Keratinocyte (primary cell): ENCODE results near the gene FER1L5. TPM values are rescaled to one million over a fixed set of nuclear protein-coding genes. Genes with fewer than 3 reads are reported as not detected.

Experiments
- DNase-seq: peaks from one replicate; pipeline ENCODE4 v3.0.0-alpha.2; 2011; ENCODE audit warnings: low read depth, missing footprints, low spot score
- FAIRE-seq: peaks from 2 replicates; lab custom pipeline; 2011; peaks lifted over from hg19 to GRCh38; lab: Jason Lieb, UNC
- H2AFZ ChIP-seq: 2 replicates; pipeline ENCODE4 v1.6.0; 2012; ENCODE audit warnings: low read length, control low read depth, inconsistent platforms; ENCODE audit not compliant: control insufficient read depth
- H3K27ac ChIP-seq: 2 replicates; pipeline ENCODE4 v1.5.1; 2011; ENCODE audit warnings: low read length; ENCODE audit not compliant: control insufficient read depth, insufficient read depth
- H3K27me3 ChIP-seq: 3 replicates; pipeline ENCODE4 v1.6.0; 2011; ENCODE audit warnings: low read length; ENCODE audit not compliant: control insufficient read depth, insufficient read depth; ENCODE audit errors: extremely low read depth
- H3K36me3 ChIP-seq, 2 experiments: 2 replicates in 1 of 2; 3 replicates in 1 of 2; pipeline ENCODE4 v1.5.1; 2011; ENCODE audit warnings: low read length in 2 of 2, mild to moderate bottlenecking in 1 of 2; ENCODE audit not compliant: control insufficient read depth in 2 of 2, insufficient read depth in 2 of 2; ENCODE audit errors: extremely low read depth in 1 of 2
- H3K4me1 ChIP-seq: 3 replicates; pipeline ENCODE4 v1.5.1; 2011; ENCODE audit warnings: low read length; ENCODE audit not compliant: control insufficient read depth, insufficient read depth; ENCODE audit errors: extremely low read depth
- H3K4me2 ChIP-seq: 3 replicates; pipeline ENCODE4 v1.6.0; 2011; ENCODE audit warnings: low read depth, low read length; ENCODE audit not compliant: control insufficient read depth, insufficient read depth; ENCODE audit errors: extremely low read depth
- H3K4me3 ChIP-seq, 3 experiments: fragments of 200-600 bp in 1 of 3; sonication (generic) in 1 of 3; 2 replicates in 2 of 3; 3 replicates in 1 of 3; pipeline ENCODE4 v1.5.1; 2011 to 2016; ENCODE audit warnings: low read length in 3 of 3, mild to moderate bottlenecking in 3 of 3, control low read depth in 2 of 3, inconsistent platforms in 1 of 3, low read depth in 1 of 3, mixed read lengths in 1 of 3, mixed run types in 1 of 3, moderate library complexity in 1 of 3; ENCODE audit not compliant: control insufficient read depth in 2 of 3, insufficient read depth in 2 of 3; ENCODE audit errors: extremely low read depth in 1 of 3
- H3K79me2 ChIP-seq: 2 replicates; pipeline ENCODE4 v1.6.0; 2012; ENCODE audit warnings: low read length; ENCODE audit not compliant: control insufficient read depth, insufficient read depth
- H3K9ac ChIP-seq: 3 replicates; pipeline ENCODE4 v1.6.0; 2011; ENCODE audit warnings: low read length; ENCODE audit not compliant: control insufficient read depth, insufficient read depth; ENCODE audit errors: extremely low read depth
- H3K9me1 ChIP-seq: 3 replicates; pipeline ENCODE4 v1.6.0; 2011; ENCODE audit warnings: low read length; ENCODE audit not compliant: control insufficient read depth, insufficient read depth; ENCODE audit errors: extremely low read depth
- H3K9me3 ChIP-seq: 2 replicates; pipeline ENCODE4 v1.5.1; 2012; ENCODE audit warnings: low read depth, low read length; ENCODE audit not compliant: control insufficient read depth
- H4K20me1 ChIP-seq: 3 replicates; pipeline ENCODE4 v1.6.0; 2011; ENCODE audit warnings: low read length; ENCODE audit not compliant: control insufficient read depth, insufficient read depth; ENCODE audit errors: extremely low read depth
- CTCF ChIP-seq, 3 experiments: IDR thresholded peaks in 1 of 3; conservative IDR thresholded peaks in 1 of 3; optimal IDR thresholded peaks in 1 of 3; 2 replicates in 2 of 3; 3 replicates in 1 of 3; pipeline versions ENCODE3 to v1.5.1; 2011; ENCODE audit warnings: low read length in 3 of 3, mild to moderate bottlenecking in 3 of 3, moderate library complexity in 2 of 3, control low read depth in 1 of 3, inconsistent platforms in 1 of 3; ENCODE audit not compliant: insufficient read depth in 2 of 3; ENCODE audit errors: extremely low read depth in 1 of 3
- EZH2 ChIP-seq: IDR thresholded peaks from one replicate; pipeline ENCODE4 v1.6.1; 2012; ENCODE audit warnings: inconsistent platforms, mild to moderate bottlenecking, low read length, moderate library complexity
- dilution Hi-C: fragments of 300-500 bp; cut with MboI; formaldehyde crosslinking; loops from one replicate; pipeline ENCODE4 v1.7.0; 2020; ENCODE audit warnings: low sequenced_read_pairs; ENCODE audit not compliant: extremely low pct_ligation_motif_present
- polyA plus RNA-seq, 5 experiments: library from polyadenylated mRNA; depleted of rRNA in 3 of 5; stranded (reverse) in 3 of 5; stranded (forward) in 1 of 5; unstranded in 1 of 5; fragments of >200 nt; gene quantifications; 1 replicate in 1 of 5; 2 replicates in 3 of 5; 3 replicates in 1 of 5; pipeline versions ENCODE4 v1.2.1 to v1.2.3, GENCODE V29; 2011 to 2012; ENCODE audit warnings: missing spikeins in 2 of 5, low read depth in 1 of 5, low replicate concordance in 1 of 5

The FER1L5 gene
- polyA plus RNA-seq, 1 donor (not counting 4 experiments of a cell fraction or from before 2014, with no cell fraction given) = 0.01 TPM

GRCh38 chr2:96702098-96702785, 59.7 kb downstream of the FER1L5 start:
- dilution Hi-C loops = no loop called here
- Histone ChIP-seq H3K9ac (no peak overlapping the region), H3K4me3 (no peak overlapping the region), H3K4me2 (no peak overlapping the region), H3K36me3 (peaks cover 19 to 22% of the 10 kb centered on the region in 2 experiments), H3K27ac (no peak overlapping the region), H3K9me1 (no peaks in the 10 kb centered on the region), H3K79me2 (no peaks in the 10 kb centered on the region), H2AFZ (no peak overlapping the region), H3K9me3 (no peaks in the 10 kb centered on the region), H3K27me3 (no peaks in the 10 kb centered on the region), H4K20me1 (no peaks in the 10 kb centered on the region), H3K4me1 (peaks cover 22% of the 10 kb centered on the region)
- no peak for FAIRE-seq
- TF ChIP-seq CTCF (optimal IDR thresholded peaks at IDR 0.05 in 1 of 3, IDR thresholded peaks at IDR 0.05 in 1 of 3, conservative IDR thresholded peaks at IDR 0.05 in 1 of 3; ENCODE audit: extremely low read depth in 1 of 3, insufficient read depth in 2 of 3, low read length in 3 of 3) (no peak), EZH2 (no peak)
- DNase-seq = peak; percentile 15

GRCh38 chr2:96703021-96703751, 60.6 kb downstream of the FER1L5 start:
- dilution Hi-C loops = no loop called here
- peaks cover 21 to 22% of the 10 kb centered on the region in 2 experiments for H3K36me3 ChIP-seq
- no peak overlapping the region for H3K4me2 ChIP-seq
- no peaks in the 10 kb centered on the region for H3K9me1 ChIP-seq
- H2AFZ ChIP-seq = no peak overlapping the region
- FAIRE-seq = no peak
- H3K4me3 ChIP-seq = no peak overlapping the region
- H4K20me1 ChIP-seq = no peaks in the 10 kb centered on the region
- H3K27me3 ChIP-seq = no peaks in the 10 kb centered on the region
- TF ChIP-seq EZH2 (no peak), CTCF (optimal IDR thresholded peaks at IDR 0.05 in 1 of 3, IDR thresholded peaks at IDR 0.05 in 1 of 3, conservative IDR thresholded peaks at IDR 0.05 in 1 of 3; ENCODE audit: extremely low read depth in 1 of 3, insufficient read depth in 2 of 3, low read length in 3 of 3) (no peak)
- no peaks in the 10 kb centered on the region for H3K79me2 ChIP-seq
- H3K4me1 ChIP-seq = peaks cover 13% of the 10 kb centered on the region
- DNase-seq = no peak
- H3K9me3 ChIP-seq = no peaks in the 10 kb centered on the region
- H3K27ac ChIP-seq = no peak overlapping the region
- no peak overlapping the region for H3K9ac ChIP-seq
